GM12872 (cell line): ENCODE measurements around the gene FREM3.

Source experiments
- TF ChIP-seq, protein P1 (sequence below): IDR thresholded peaks from 3 replicates; pipeline ENCODE4 v1.5.1; 2011; ENCODE audit warnings: low read depth, mild to moderate bottlenecking, low read length, moderate library complexity; ENCODE audit not compliant: insufficient read depth

Gene FREM3

DNA sequence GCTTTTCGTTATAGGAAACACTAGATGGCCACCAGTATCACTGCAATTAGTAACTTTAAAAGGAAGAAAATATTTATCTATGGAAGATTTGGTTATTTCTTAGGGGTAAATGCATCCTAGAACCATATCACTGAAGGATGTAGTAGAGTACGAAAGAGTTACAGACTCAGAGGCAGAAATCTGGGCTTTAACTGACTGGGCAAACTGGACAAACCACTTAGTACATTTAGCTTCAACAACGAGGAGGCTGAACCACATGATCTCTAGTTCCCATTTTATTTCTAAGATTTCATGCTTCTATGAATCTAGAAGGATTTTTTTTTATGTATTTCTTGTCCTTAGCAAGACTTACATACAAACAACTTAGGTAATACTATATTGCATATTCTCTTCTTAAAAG is 94.0 kb downstream of the FREM3 start:
- TF ChIP-seq, protein P1, sequence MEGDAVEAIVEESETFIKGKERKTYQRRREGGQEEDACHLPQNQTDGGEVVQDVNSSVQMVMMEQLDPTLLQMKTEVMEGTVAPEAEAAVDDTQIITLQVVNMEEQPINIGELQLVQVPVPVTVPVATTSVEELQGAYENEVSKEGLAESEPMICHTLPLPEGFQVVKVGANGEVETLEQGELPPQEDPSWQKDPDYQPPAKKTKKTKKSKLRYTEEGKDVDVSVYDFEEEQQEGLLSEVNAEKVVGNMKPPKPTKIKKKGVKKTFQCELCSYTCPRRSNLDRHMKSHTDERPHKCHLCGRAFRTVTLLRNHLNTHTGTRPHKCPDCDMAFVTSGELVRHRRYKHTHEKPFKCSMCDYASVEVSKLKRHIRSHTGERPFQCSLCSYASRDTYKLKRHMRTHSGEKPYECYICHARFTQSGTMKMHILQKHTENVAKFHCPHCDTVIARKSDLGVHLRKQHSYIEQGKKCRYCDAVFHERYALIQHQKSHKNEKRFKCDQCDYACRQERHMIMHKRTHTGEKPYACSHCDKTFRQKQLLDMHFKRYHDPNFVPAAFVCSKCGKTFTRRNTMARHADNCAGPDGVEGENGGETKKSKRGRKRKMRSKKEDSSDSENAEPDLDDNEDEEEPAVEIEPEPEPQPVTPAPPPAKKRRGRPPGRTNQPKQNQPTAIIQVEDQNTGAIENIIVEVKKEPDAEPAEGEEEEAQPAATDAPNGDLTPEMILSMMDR: no peak

GRCh38 chr4:143599827-143600226 is 100.6 kb downstream of the FREM3 start:
- TF ChIP-seq, protein P1: no peak

GRCh38 chr4:143598816-143599215 is 101.7 kb downstream of the FREM3 start:
- TF ChIP-seq, protein P1: no peak

GRCh38 chr4:143597276-143597675 is 103.2 kb downstream of the FREM3 start:
- TF ChIP-seq, protein P1: no peak

- TF ChIP-seq, protein P1: no peak
These were observed 112.8 kb downstream of the FREM3 start for GRCh38 chr4:143587703-143588102.

- TF ChIP-seq, protein P1: no peak
These were observed 114.4 kb downstream of the FREM3 start for GRCh38 chr4:143586080-143586479.

DNA sequence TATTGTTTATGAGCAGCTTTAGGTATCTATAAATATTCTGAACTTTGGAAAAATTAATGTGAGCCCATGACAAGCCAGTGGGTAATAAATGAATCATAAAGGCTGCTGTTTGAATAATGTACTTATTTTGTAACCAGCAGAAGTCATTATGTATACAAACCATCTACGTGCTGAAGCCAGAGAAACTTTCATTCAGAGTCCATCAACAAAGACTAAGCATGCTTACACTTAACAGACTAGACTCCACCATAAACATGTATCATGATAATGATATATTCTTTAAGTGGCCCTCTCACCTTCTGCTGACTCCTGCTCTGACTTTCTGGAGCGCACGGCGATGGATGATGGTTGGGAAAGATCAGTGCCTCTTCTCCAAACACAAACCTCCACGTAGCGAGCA is 114.9 kb downstream of the FREM3 start:
- TF ChIP-seq, protein P1: no peak
